HG03432 (cell line): Measurements from ENCODE around the gene CLNK.
"Not testable (repeated sequence)": the region's sequence is repeated elsewhere in the genome, so short reads cannot be mapped to it uniquely, and the experiment has no call there.

ENCODE experiments used
- ATAC-seq: cut with Tn5 transposase; IDR thresholded peaks from one replicate; pipeline ENCODE4 v1.9.1; 2021; ENCODE audit warnings: mild to moderate bottlenecking, moderate library complexity; ENCODE audit not compliant: unreplicated experiment

The CLNK gene

GRCh38 chr4:10614926-10615325, 69.6 kb downstream of the CLNK start:
- not testable (repeated sequence) for ATAC-seq

DNA sequence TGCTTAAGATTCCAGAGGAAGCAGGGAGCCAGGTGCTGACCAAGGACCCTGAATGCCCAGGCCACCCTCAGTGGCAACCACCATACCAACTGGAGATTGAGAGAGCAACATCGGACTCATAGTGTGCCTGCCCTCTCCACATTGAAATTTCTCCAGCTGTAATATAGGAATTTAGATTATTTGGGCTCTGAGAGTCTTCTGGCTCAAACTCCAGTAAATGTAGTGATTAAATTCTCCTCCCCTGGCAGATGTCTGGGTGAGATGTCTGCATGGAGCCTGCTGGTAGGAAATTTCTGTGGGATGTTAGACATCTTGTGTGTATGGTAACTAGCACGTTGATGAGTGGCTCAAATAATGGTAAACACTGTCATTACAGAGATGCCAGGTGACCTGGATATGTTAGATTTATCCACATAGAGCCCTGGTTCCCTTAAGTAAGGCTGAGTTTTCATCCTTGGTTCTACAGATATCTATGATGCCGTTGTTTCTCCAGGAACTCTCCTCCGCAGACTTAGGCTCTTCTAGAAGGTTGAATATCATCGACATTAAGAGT, 70.6 kb downstream of the CLNK start:
- no peak for ATAC-seq

- no peak for ATAC-seq
Measured at GRCh38 chr4:10612476-10612875, 72.1 kb downstream of the CLNK start.

DNA sequence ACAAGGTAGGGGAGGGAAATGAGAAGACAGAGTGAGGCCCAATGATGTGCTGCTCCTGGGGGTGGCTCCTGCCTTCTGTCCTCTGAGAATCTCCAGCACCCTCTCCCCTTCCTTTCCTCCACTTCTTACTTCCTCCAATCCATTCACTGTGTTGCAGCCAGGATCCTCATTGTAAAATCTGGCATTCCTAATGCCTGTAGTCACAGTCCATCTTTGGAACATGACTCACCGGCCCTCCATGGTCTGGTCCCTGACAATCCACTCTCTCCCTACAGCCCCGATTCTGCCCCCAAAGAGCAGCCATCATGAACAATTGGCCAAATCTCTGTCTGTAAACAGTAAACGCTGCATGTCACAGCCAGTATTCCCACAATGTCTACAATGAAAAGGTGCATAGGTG, 72.9 kb downstream of the CLNK start:
- ATAC-seq: no peak

- ATAC-seq: no peak
Measured at GRCh38 chr4:10608501-10609219, 75.9 kb downstream of the CLNK start.

- ATAC-seq: no peak
Measured at GRCh38 chr4:10607206-10607605, 77.4 kb downstream of the CLNK start.

DNA sequence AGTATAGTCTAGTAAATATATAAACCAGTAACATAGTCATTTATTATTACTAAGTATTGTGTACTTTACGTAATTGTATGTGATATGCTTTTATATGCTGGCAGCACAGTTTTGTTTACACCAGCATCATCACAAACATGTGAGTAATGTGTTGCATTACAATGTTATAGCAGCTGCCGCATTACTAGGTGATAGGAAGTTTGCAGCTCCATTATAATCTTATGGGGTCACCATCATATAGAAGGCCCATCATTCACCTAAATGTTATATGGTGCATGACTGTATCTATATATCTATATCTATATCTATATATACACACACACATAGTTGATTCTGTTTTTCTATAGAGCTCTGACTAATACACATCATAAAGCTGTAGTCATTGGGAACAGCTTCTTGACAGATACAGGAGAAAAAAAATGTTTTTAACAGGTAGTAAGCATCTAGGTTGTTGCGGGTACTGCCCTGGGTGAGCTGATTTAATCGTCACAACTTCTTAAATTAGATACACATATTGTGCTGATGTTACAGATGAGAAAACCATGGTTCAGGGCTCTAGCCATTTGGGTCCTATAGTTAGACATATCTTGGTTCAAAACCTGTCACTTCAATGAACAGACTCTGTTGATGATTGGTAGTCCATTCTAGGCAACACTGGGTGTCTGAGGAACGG, 77.9 kb downstream of the CLNK start:
- ATAC-seq: no peak

- ATAC-seq: no peak
Measured at GRCh38 chr4:10605746-10606482, 78.7 kb downstream of the CLNK start.

DNA sequence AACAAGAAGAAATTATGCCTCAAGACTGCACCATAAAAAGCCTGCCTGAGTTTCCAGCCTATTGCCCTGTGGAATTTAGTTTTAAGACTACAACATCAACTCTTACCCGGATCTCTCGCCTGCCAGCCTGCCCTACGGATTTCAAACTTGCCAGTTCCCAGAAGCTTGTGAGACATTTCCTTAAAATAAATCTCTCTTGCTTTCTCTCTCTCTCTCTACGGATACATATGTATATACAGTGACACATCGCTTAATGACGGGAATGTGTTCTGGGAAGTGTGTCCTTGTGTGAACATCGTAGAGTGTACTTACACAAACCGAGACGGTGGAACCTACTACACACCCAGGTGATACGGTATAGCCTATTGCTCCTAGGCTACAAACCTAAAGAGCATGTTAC, 79.5 kb downstream of the CLNK start:
- no peak for ATAC-seq

- ATAC-seq: no peak
Measured at GRCh38 chr4:10599574-10599973, 85.0 kb downstream of the CLNK start.

DNA sequence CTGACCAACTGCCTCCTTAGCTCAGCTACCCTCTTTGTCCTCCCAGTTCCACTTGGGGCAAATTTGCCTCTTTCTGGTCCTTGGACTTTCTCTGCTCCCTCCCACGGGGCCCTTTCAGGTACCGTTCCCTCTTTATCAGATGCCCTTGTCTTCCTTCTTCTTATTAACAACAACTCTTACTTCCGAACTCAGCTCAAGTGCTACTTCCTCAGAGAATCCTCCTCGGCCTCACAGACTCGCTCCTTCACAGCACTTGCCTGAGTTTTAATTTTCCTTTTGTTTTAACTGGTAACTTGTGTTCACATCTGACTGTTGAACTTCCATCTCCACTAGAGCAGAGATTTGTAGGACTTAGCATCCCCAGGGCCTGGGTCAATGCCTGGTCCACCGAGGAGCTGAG, 85.7 kb downstream of the CLNK start:
- ATAC-seq: no peak

DNA sequence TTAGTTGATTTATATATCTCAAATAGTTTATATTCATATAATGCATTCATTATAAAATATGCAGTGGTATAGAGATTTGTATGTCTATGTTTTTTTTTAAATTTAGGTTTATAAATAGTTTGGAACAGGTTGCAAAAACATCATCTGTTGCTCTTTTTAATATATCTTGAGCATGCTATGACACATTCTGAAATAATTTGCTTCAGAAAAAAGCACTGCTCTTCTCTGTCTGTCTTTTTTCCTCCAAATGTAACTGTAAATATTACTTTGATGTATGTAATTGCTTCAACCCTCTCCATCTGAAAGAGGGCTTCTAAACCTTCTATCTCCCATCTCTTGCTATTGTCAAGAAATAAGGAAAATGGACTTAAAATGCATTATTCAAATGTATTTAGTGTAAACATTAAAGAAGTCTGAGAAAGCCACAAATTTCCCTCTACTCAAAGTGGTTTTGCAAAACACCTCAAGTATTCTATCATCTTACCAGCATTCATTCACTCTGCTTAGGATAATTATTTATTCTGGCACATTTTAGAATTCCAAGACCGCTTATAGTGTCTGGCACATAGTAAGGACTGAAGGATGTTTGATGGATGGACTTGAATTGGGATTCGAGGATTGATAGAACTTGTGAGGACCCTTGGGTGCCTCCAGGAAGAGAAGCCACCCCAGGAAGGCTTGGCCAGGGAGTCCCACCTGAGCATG, 87.8 kb downstream of the CLNK start:
- ATAC-seq: no peak

GRCh38 chr4:10593130-10593529, 91.4 kb downstream of the CLNK start:
- ATAC-seq: no peak

- ATAC-seq: no peak
Measured at GRCh38 chr4:10590896-10591295, 93.7 kb downstream of the CLNK start.

- ATAC-seq: no peak
Measured at GRCh38 chr4:10589799-10590198, 94.8 kb downstream of the CLNK start.

GRCh38 chr4:10589321-10589720, 95.2 kb downstream of the CLNK start:
- no peak for ATAC-seq

- ATAC-seq: no peak
Measured at GRCh38 chr4:10587697-10588096, 96.9 kb downstream of the CLNK start.

DNA sequence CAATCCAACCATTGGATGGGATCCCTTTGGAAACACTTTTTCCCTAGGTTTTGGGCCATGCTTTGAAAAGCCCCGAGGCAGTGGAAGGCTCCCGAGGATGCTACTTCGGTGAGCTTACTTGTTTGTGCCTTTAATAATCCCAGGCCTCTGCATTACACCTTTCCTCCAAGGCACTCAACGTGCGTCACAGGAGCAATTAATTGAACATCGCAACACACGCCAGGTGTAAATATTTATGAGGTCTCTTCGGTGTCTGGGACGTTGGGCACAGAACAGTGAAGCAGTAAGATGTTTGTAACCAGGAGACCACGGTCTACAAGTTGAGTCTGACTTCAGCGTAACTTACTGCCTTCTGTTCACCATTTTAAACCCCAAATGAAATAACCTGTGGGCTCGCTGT, 97.3 kb downstream of the CLNK start:
- no peak for ATAC-seq

- ATAC-seq: peak; percentile 73
Measured at GRCh38 chr4:10584042-10584441, 100.5 kb downstream of the CLNK start.

- no peak for ATAC-seq
Measured at GRCh38 chr4:10582951-10583350, 101.6 kb downstream of the CLNK start.

GRCh38 chr4:10582059-10582686, 102.4 kb downstream of the CLNK start:
- no peak for ATAC-seq
